Adrenal gland (tissue), 5 donors: ENCODE measurements around the gene GALNT10.

ENCODE experiments used
- CTCF ChIP-seq, 6 experiments: fragments of 450-650 bp in 4 of 6; fragments of 200-600 bp in 2 of 6; sonication (generic) in 1 of 6; IDR thresholded peaks; 1 replicate in 5 of 6; 2 replicates in 1 of 6; pipeline versions ENCODE4 v1.5.1 to v1.8.0; 2016 to 2021; ENCODE audit warnings: antibody characterized with exemption in 6 of 6, mild to moderate bottlenecking in 2 of 6, moderate library complexity in 1 of 6
- POLR2A ChIP-seq, 2 donors: fragments of 450-650 bp; IDR thresholded peaks; one replicate each; pipeline ENCODE4 v1.6.1; 2017; ENCODE audit warnings: antibody characterized with exemption in 2 of 2, mild to moderate bottlenecking in 2 of 2, moderate library complexity in 1 of 2
- donor health status: DM: no; HTN: no; CAD: no.

GRCh38 chr5:154300207-154300883 is 109.8 kb downstream of the GALNT10 start:
- no peak for TF ChIP-seq CTCF (IDR thresholded peaks at IDR 0.05)
- no peak for TF ChIP-seq POLR2A (IDR thresholded peaks at IDR 0.05)
